Stimulated activated CD8-positive, alpha-beta memory T cell treated with anti-CD3 and anti-CD28 coated beads, Interleukin-4, amount 100 ng/mL, for 48 hours (primary cell): Measurements from ENCODE around the gene DUOXA2.
"Not testable (repeated sequence)": the region's sequence is repeated elsewhere in the genome, so short reads cannot be mapped to it uniquely, and the experiment has no call there.

Experiments used
- DNase-seq: peaks from one replicate; pipeline ENCODE4 v3.0.0-alpha.2; 2020

Gene DUOXA2

GRCh38 chr15:45114076-45114750 is at the start of gene DUOXA2, which contains the start of gene DUOX2:
Gene DUOXA2 (plus strand): TSS chr15:45114326. CDS start chr15:45114606, 280 bp downstream.
Gene DUOX2 (minus strand): TSS chr15:45114172. CDS start chr15:45113411, 761 bp downstream.
- DNase-seq: no peak

DNA sequence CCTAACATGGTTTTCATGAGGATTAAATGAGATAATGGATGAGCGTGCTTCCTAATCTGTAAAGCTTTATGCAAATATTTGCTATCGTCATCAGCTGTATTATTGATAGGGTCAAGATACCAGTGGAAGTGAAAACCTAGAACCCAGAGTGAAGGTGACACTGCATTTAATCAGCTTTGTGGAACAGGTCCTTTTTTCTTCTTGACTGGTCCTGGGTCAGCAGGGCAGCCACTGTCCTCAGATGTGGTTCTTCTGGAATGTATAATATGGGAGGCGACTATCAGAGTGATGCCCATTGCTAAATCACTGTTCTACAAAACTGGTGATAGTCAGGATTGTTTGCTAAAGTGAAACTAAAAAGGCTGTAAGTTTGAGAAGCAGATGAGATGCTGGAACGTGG is 49.7 kb upstream of the DUOXA2 start:
- DNase-seq: no peak

GRCh38 chr15:45069942-45070360 is 44.2 kb upstream of the DUOXA2 start:
- not testable (repeated sequence) for DNase-seq

GRCh38 chr15:45073602-45074001 is 40.5 kb upstream of the DUOXA2 start:
- not testable (repeated sequence) for DNase-seq

GRCh38 chr15:45075440-45076320 is 38.4 kb upstream of the DUOXA2 start:
- not testable (repeated sequence) for DNase-seq

- not testable (repeated sequence) for DNase-seq
Observed at GRCh38 chr15:45077391-45077790, 36.7 kb upstream of the DUOXA2 start.

DNA sequence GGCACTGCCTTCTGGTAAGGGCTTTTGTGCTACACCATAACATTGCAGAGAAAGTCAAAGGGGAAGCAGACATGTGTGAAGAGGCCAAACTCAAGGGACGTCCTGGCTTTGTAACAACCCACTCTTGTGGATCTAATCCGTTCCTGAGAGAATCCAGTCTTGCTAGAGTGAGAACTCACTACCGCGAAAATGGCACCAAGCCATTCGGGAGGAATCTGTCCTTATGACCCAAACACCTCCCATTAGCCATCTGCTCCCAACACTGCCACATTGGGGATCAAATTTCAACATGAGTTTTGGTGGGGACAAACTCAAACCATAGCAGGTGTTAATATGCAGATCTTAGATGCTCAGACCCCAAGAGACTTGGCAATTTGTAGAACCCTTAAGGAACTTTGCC is 34.9 kb upstream of the DUOXA2 start:
- not testable (repeated sequence) for DNase-seq

DNA sequence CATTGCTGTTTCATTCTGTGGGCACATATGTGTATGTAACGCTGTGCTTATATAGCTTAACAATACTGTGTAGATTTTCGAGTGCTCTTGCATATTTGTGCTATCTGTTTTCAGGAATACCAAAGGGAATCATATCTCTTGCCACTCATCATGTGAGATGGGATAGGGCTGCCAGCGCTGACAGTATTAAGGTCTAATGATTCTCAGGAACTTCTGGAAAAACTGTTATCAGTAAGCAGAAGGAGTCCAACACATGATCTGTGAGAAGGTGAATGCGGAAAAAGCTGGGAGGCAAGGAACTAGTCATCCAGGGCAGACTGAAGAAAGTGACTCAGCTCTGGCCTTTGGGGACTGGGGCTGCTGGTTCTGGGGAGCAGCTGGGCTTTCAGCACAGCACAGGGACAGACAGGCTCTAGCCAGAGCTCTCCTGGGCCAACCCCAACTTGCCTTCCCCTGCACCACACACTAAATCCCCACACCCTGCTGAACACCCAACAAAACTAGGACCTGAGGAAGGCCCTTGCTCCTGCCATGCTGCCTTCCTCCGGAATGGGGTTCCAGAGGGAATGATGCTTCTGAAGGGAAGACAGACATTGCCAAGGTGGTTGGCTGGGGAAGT is 34.4 kb upstream of the DUOXA2 start:
- not testable (repeated sequence) for DNase-seq

- DNase-seq: not testable (repeated sequence)
Observed at GRCh38 chr15:45080593-45080992, 33.5 kb upstream of the DUOXA2 start.

GRCh38 chr15:45082412-45082811 is 31.7 kb upstream of the DUOXA2 start:
- DNase-seq: not testable (repeated sequence)

- no peak for DNase-seq
Observed at GRCh38 chr15:45083223-45083622, 30.9 kb upstream of the DUOXA2 start.

DNA sequence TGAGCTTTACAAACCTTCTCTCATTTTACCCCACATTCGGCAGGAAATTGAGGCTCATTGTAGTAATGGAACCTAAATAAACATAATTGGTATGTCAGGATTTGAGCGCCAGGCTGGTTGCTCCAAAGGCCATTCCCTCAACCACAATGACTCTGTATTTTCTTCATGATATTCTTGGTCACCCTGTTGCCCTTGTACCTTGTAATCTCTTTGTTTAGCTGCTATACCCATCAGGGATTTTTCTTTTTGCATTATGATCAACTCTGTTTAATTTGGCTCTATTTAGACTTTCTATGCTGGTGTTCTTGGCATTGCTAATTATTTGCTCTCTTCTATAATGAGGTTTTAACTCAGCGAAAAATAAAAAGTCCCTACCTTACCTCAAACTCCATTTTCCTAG is 30.0 kb upstream of the DUOXA2 start:
- no peak for DNase-seq

DNA sequence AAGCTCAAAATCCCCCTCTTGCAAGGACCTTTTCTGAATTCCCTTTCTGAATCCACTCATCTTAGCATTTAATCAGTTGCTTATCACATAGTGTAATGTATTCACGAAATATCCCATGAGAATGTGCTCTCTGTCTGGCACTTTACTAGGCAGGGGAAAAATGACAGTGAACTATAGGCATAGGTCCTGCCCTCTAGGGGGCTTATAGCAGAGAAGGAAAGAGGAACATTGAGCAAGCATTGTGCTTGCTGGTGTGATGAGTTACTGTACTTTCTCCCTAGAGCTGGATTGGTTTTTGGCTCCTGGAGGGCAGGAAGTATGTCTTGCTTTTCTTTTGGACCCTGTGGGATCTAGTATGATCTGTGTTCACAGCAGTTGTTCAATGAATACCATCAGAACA is 26.6 kb upstream of the DUOXA2 start:
- DNase-seq: no peak

DNA sequence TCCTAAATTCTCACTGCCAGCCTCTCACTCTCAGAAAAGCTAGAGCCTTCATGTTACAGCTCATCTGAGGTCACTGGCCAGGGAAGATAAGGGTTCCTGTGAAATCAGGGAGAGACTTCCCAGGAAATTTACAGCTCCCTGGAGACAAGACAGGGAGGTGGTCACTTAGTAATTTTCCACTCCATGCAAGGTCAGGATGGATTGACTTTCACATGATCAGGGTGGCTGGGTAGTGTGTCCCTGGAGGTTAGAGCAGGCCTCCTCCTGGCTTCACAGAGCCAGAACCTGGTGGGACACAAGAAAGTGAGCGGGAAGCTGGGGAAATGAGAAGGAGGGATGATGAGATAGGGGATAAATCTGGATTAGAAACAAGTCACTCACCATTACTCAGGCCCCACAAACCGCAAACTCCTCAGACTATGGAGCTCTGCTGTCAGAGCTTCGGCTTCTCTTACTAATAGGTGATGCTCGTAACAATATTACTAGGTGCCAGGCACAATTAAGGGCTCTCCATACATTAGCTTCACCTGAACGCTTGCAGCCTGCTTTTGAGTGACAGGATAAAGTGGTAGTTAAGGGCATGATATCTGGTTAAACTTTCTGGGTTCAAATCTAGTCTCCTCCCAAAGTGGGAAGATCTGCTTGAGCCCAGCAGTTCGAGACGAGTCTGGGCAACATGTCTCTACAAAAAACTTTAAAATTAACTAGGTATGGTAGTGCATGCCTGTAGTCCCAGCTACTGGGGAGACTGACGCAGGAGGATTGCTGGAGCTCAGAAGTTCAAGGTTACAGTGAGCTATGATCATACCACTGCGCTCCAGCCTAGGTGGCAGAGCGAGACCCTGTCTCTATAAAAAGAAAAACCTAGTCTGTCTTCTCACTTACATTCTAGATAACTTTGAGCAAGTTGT is 25.1 kb upstream of the DUOXA2 start:
- no peak for DNase-seq

- no peak for DNase-seq
Observed at GRCh38 chr15:45089712-45090373, 24.3 kb upstream of the DUOXA2 start.

DNA sequence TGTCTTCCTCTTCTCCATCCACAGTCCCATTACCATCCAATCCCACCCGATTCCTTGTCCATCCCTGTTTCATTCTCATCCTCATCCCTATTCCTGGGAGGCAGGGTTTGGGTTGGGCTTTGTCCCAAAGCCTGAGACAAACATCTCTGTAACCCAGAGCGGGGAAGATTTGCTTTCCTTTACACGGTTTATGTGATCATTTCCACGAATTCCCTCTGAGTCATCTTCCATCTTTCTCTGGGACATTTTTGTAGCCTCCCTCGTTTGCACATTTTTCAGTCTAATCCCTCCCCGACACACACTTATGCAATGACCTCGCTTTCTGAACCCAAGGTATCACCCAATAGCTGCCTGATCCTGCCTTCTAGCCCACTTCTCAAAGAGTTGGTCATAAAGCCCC is 23.0 kb upstream of the DUOXA2 start:
- no peak for DNase-seq

DNA sequence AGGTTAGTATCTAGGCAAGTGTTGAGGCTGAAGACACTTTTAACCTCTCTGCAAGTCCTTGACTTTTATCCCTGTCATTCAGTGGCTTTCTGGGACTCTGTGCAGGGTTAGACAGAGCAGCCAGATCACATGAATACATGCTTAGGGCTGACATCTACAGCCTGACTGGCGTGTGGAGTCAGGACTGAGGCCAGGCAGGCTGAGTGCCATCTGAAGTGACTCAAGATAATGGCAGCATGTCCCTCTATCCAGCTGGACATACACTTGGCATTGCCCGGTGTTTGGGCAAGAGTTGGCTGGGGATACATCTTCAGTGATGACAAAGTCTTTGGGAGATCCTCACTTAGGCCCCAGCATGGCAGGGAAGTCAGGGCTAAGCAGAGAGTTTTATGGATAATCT is 22.6 kb upstream of the DUOXA2 start:
- no peak for DNase-seq

DNA sequence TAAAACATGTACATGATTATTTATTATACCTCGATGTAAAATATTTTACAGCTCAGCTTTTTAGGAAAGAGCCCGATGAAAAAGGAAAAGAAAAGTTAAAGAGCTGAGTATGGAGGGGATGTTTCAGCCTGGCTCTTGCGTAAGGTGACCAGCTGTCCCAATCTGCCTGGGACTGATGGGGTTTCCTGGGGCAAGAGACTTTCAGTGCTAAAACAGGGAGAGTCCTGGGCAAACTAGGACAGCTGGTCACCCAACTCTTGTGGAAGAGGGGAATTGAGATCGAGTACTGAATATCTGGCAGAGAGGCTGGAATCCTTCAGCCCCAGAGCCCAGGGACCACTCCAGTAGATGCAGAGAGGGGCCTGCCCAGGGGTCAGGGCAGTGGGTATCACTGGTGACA is 21.1 kb upstream of the DUOXA2 start:
- no peak for DNase-seq

DNA sequence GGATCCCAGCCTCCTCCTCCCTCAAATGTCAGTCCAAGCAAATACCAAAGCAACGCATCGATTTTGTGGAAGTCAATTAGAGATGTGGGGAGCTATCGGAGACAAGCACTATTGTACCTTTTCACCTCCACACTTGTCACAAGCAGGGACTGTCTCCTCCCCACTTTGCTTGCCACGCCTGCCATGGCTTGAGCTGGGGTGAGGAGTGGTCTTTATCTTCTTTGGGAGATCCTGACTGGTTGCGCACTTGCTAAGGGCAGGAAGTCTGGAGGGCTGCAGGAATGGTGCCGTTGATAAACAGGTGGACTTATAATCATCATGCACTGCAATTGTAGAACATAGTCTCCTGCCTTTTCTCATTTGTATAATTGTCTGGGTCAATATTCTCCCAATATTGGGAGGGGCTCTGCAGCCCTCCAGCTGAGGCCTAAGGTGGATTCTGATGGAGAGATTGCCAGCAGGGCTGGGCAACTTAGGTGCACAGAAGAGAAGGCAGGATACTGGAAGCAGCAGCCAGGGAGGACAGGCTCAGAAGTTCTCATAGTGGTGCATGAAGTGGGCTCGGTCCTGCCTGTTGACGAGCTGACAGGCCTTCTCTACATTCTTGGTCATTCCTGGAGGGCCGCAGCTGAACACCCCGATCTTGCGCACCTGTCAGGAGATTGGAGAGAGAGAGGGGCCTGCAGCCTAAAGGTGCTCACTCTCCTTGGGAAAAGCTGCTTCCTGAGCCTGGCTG is 20.3 kb upstream of the DUOXA2 start:
- DNase-seq: no peak

- DNase-seq: no peak
Observed at GRCh38 chr15:45094358-45094730, 19.8 kb upstream of the DUOXA2 start.

- DNase-seq: no peak
Observed at GRCh38 chr15:45095661-45096060, 18.5 kb upstream of the DUOXA2 start.
